Epithelial cell of proximal tubule (primary cell): Measurements from ENCODE around the gene HSPB2. TPM values are rescaled to one million over a fixed set of nuclear protein-coding genes. Genes with fewer than 3 reads are reported as not detected.
"Not testable (repeated sequence)": the region's sequence is repeated elsewhere in the genome, so short reads cannot be mapped to it uniquely, and the experiment has no call there.

ENCODE experiments used
- DNase-seq: peaks from one replicate; pipeline ENCODE4 v3.0.0-alpha.2; 2011; ENCODE audit warnings: low read depth
- H3K4me3 ChIP-seq: 2 replicates; pipeline ENCODE4 v1.5.1; 2011; ENCODE audit warnings: low read depth, mild to moderate bottlenecking, low read length
- total RNA-seq: library from RNA; depleted of rRNA; stranded (reverse); fragments of >200 nt; gene quantifications from 2 replicates; pipeline ENCODE4 v1.2.3, GENCODE V29; 2015
- TF ChIP-seq, protein P1 (sequence below): conservative IDR thresholded peaks from 2 replicates; pipeline ENCODE4 v1.5.1; 2012; ENCODE audit warnings: low read depth, mild to moderate bottlenecking, low read length

HSPB2 gene
- total RNA-seq, 1 donor from 2014 or later = not detected

DNA sequence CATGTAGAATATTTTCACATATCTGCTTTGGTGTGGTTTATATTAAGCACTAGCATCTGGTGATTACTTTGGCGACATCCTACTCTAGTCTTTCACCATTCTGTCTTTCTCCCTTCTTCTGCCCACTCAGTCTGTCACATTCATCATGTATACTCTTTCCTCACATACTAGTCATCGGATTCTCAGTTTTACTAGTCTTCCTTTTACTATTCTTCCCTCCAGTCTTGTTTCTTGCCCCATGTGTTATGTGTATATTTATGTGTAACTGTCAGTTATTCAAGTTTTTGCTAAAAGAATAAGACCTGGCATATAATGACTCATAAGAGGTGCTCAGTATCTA, 20.0 kb downstream of the HSPB2 start:
- H3K4me3 ChIP-seq = no peak overlapping the region
- DNase-seq = no peak
- TF ChIP-seq, protein P1, sequence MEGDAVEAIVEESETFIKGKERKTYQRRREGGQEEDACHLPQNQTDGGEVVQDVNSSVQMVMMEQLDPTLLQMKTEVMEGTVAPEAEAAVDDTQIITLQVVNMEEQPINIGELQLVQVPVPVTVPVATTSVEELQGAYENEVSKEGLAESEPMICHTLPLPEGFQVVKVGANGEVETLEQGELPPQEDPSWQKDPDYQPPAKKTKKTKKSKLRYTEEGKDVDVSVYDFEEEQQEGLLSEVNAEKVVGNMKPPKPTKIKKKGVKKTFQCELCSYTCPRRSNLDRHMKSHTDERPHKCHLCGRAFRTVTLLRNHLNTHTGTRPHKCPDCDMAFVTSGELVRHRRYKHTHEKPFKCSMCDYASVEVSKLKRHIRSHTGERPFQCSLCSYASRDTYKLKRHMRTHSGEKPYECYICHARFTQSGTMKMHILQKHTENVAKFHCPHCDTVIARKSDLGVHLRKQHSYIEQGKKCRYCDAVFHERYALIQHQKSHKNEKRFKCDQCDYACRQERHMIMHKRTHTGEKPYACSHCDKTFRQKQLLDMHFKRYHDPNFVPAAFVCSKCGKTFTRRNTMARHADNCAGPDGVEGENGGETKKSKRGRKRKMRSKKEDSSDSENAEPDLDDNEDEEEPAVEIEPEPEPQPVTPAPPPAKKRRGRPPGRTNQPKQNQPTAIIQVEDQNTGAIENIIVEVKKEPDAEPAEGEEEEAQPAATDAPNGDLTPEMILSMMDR = no peak

DNA sequence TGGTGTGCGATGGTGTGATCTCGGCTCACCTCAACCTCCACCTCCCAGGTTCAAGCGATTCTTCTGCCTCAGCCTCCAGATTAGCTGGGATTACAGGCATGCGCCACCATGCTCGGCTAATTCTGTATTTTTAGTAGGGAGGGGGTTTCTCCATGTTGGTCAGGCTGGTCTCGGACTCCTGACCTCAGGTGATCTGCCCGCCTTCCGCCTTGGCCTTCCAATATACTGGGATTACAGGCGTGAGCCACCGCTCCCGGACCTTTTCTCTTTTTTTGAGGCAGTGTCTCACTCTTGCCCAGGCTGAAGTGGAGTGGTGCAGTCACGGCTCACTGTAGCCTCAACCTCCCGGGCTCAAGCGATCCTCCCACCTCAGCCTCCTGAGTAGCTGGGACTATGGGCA, 20.6 kb downstream of the HSPB2 start:
- DNase-seq, H3K4me3 ChIP-seq: not testable (repeated sequence)

- TF ChIP-seq, protein P1 = no peak
- no peak for DNase-seq
- H3K4me3 ChIP-seq = no peak overlapping the region
Measured at GRCh38 chr11:111933872-111934271, 21.3 kb downstream of the HSPB2 start.

DNA sequence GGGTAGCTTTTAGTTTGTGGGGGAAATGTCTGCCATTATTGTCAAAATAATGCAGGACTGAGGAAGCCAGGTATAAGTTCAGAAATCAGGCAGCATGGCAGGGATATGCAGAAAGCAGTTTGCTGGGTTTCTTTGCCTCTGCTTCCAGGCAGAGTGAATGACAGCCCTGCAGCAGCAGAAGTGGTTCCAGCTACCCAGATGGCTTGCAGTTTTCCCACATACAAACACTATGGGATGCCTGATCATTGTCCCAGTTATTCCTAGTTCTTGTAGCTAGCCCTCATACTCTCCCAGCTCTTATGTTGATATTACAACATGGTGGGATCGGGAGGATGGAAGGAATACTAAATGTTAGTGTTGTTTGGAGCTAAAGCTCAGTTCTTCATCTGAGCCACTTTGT, 21.8 kb downstream of the HSPB2 start:
- TF ChIP-seq, protein P1 = no peak
- no peak overlapping the region for H3K4me3 ChIP-seq
- no peak for DNase-seq

GRCh38 chr11:111935317-111936039, 22.9 kb downstream of the HSPB2 start:
- TF ChIP-seq, protein P1 = no peak
- DNase-seq = no peak
- H3K4me3 ChIP-seq = no peak overlapping the region

- peak overlapping the region; percentile 62 for H3K4me3 ChIP-seq
- no peak for DNase-seq
- TF ChIP-seq, protein P1 = no peak
Measured at GRCh38 chr11:111936040-111936540, 23.6 kb downstream of the HSPB2 start.

DNA sequence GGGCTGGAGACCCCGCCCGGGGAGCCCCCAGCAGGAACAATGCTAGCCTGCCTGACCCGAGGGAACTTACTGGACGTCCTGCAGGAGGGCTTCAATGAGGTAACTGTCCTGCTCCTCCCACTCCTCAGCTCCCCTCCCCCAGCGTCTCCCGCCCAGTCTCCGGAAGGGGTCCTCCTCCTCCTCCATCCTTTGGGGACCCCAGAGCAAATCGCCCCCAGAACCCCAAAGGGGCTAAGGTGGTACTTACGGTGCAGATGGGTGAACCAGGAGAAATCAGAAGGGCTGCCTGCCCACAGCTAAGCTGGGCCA, 24.9 kb downstream of the HSPB2 start:
- no peak for DNase-seq
- TF ChIP-seq, protein P1 = no peak
- H3K4me3 ChIP-seq = peak overlapping the region; percentile 62
